OCI-LY7 (cell line): ENCODE results near the gene ZNF613.

Experiments used
- EZH2phosphoT487 ChIP-seq: fragments of 200-600 bp; sonication (generic); IDR thresholded peaks from 2 replicates; pipeline ENCODE4 v1.6.1; 2018; ENCODE audit warnings: low read depth, borderline replicate concordance, mild to moderate bottlenecking, mixed run types, antibody characterized with exemption, low read length, moderate library complexity, mixed read lengths
- TF ChIP-seq, protein P1 (sequence below): fragments of 200-600 bp; sonication (generic); conservative IDR thresholded peaks from 2 replicates; pipeline ENCODE4 v1.5.1; 2014; ENCODE audit warnings: mild to moderate bottlenecking, antibody characterized with exemption, low read length, moderate library complexity, mixed read lengths

DNA sequence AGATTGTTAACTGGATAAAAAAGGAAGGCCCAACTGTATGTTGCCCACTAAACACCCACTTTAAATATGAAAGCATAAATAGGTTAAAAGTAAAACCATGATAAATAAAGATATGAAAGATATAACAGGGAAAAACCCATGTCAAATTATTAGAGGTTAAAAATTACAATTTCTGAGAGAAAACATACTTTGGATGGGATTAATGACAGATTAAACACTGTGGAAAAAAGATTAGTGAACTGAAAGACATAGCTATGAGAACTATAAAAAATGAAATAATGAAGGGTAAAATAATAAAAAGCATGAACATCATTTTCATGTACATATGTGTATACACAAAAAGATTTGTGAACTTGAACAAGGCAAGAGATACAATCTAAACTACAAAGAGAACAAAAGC is 37.3 kb upstream of the ZNF613 start:
- TF ChIP-seq, protein P1, sequence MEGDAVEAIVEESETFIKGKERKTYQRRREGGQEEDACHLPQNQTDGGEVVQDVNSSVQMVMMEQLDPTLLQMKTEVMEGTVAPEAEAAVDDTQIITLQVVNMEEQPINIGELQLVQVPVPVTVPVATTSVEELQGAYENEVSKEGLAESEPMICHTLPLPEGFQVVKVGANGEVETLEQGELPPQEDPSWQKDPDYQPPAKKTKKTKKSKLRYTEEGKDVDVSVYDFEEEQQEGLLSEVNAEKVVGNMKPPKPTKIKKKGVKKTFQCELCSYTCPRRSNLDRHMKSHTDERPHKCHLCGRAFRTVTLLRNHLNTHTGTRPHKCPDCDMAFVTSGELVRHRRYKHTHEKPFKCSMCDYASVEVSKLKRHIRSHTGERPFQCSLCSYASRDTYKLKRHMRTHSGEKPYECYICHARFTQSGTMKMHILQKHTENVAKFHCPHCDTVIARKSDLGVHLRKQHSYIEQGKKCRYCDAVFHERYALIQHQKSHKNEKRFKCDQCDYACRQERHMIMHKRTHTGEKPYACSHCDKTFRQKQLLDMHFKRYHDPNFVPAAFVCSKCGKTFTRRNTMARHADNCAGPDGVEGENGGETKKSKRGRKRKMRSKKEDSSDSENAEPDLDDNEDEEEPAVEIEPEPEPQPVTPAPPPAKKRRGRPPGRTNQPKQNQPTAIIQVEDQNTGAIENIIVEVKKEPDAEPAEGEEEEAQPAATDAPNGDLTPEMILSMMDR = no peak
- TF ChIP-seq EZH2phosphoT487 = no peak
